Stomach smooth muscle (tissue), 2 donors: ENCODE data around the gene LINC01488.

Source experiments
- H3K27ac ChIP-seq: one replicate; pipeline ENCODE4 v1.7.0; 2013; ENCODE audit warnings: mild to moderate bottlenecking, low read length, inconsistent platforms
- H3K27me3 ChIP-seq, 2 donors: one replicate each; pipeline ENCODE4 v1.7.0; 2013; ENCODE audit warnings: low read length in 2 of 2; ENCODE audit not compliant: insufficient read depth in 2 of 2, control insufficient read depth in 1 of 2
- H3K36me3 ChIP-seq, 2 donors: one replicate each; pipeline ENCODE4 v1.7.0; 2013; ENCODE audit warnings: low read length in 2 of 2; ENCODE audit not compliant: control insufficient read depth in 2 of 2, insufficient read depth in 2 of 2
- H3K4me1 ChIP-seq: one replicate; pipeline ENCODE4 v1.7.0; 2013; ENCODE audit warnings: low read length; ENCODE audit not compliant: control insufficient read depth, insufficient read depth
- H3K4me3 ChIP-seq, 2 donors: one replicate each; pipeline ENCODE4 v1.7.0; 2013; ENCODE audit warnings: low read length in 2 of 2
- H3K9ac ChIP-seq, 2 donors: one replicate each; pipeline ENCODE4 v1.7.0; 2013; ENCODE audit warnings: low read length in 2 of 2, mild to moderate bottlenecking in 1 of 2
- H3K9me3 ChIP-seq, 2 donors: one replicate each; pipeline ENCODE4 v1.7.0; 2013; ENCODE audit warnings: low read length in 2 of 2; ENCODE audit not compliant: control insufficient read depth in 2 of 2
- donor health status: healthy.
- donor health status: Pancreatic carcinoma.

Gene LINC01488

DNA sequence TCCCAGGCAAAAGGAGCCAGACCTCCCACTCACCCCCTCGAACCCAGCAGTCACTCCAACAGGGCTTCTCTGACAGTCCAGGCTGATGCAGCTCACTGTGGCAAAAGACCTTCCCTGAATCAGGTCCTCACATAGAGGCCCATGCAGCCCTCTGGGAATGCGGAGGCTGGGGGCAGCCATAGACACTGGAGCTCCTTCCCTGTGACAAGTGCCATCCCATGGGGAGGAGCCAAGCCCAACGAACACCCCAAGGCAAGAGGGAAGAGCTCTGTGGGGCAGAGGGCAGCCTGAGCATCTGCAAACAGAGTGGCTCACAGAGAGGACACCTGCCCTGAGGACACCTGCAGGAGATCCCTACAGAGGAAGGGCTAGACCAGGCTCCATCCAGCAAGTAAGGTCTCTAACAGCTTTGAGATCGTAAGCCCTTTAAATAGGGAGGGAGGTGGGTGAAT, at the start of gene LINC01488:
Gene LINC01488 (plus strand): TSS at position 271 of the 452 bp plus-strand sequence.
- Histone ChIP-seq H3K4me1 (peaks cover 6% of the 10 kb centered on the region), H3K4me3 (no peak within 1 kb of the TSS), H3K9ac (no peak within 1 kb of the TSS), H3K36me3 (no peaks in the 10 kb centered on the region), H3K27ac (no peak within 1 kb of the TSS), H3K27me3 (no peaks in the 10 kb centered on the region), H3K9me3 (no peaks in the 10 kb centered on the region)

DNA sequence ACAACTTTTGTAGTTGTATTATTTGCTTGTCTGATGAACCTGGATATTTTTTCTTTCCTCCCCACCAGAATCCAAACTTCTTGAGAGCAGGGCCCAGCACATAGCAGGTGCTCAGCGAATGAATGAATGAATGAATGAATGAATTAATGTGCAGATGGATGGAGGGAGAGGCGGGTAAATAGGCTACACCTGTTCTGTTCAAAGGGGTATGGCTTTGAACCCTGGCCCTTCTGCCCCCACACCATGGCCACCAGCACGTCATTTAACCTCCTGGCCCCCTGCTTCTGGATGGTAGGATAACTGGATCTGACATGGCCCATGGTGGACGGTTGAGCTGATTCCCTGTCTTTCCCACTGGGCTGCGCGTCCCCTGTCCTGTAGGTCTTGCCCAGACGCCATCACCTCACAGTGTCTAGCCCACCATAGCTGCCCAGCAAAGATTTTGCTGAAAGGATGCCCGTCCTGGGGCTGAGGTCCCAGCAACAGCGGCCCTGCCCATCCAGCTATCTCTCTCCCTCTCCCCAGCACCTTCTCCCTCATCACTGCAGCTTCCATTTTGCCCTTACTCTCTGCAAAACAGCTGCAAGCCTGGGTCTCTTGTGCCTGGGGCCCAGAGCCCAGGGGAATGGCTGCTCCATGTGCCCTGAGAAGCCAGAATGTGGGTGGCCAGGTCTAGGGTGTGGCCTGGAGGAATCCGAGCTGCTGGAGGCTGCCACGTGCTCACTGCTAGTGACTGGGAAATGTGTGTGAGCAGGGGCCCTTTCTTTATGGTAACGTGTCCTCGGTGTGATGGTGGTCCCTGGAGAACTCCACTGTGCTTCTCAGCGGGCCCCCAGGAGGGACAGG, 49.3 kb upstream of the LINC01488 start:
- peaks cover 4 to 5% of the 10 kb centered on the region in 2 donors for H3K27me3 ChIP-seq
- no peak overlapping the region for H3K4me3 ChIP-seq
- H3K27ac ChIP-seq, result no peak overlapping the region
- H3K4me1 ChIP-seq, result no peaks in the 10 kb centered on the region
- no peaks in the 10 kb centered on the region for H3K9me3 ChIP-seq
- H3K9ac ChIP-seq, result no peak overlapping the region
- H3K36me3 ChIP-seq, result no peaks in the 10 kb centered on the region

DNA sequence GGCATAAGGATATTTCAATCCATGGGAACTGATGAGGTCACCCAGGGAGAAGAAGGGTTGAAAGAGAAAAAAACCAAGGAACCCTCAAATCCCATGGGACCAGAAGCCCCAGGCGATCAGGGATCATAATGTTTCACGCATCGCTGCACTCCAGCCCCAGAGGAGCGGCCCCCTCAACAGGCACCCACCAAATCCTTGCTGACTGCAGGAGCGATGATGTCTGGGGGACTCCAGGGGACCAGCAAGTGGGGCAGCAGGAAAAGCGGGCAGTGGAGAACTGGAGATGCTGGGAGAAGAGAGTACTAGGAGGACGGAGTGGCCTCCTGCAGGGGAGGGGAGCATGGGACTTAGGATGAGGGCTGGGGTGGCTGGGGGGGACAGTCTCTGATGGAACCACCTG, 47.7 kb upstream of the LINC01488 start:
- no peaks in the 10 kb centered on the region for H3K4me1 ChIP-seq
- H3K4me3 ChIP-seq, result no peak overlapping the region
- H3K36me3 ChIP-seq, result no peaks in the 10 kb centered on the region
- no peaks in the 10 kb centered on the region for H3K27me3 ChIP-seq
- H3K9ac ChIP-seq, result no peak overlapping the region
- no peak overlapping the region for H3K27ac ChIP-seq
- no peaks in the 10 kb centered on the region for H3K9me3 ChIP-seq

DNA sequence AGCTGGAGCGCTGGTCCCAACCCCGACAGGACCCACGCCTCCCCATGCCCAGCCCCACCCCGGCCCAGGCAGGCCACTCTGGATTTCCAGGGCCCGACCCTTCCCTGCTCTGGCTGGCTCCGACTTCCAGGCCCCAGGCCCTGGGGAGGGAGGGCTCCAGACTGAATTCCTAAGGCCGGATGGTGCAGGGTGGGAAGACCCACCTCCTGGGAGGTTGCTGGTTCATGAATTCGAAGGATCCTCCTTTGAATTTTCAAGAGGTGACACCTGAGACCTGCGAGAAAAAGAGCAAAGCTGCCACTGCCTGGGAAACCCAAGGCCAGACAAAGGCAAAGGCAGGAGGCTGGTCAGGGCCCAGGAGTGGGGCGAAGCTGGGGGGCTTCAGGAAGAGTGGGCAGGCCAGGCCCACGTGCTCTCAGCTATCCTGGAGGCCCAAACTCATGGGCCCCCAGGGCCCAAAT, 47.0 kb upstream of the LINC01488 start:
- no peak overlapping the region for H3K9ac ChIP-seq
- no peaks in the 10 kb centered on the region for H3K4me1 ChIP-seq

DNA sequence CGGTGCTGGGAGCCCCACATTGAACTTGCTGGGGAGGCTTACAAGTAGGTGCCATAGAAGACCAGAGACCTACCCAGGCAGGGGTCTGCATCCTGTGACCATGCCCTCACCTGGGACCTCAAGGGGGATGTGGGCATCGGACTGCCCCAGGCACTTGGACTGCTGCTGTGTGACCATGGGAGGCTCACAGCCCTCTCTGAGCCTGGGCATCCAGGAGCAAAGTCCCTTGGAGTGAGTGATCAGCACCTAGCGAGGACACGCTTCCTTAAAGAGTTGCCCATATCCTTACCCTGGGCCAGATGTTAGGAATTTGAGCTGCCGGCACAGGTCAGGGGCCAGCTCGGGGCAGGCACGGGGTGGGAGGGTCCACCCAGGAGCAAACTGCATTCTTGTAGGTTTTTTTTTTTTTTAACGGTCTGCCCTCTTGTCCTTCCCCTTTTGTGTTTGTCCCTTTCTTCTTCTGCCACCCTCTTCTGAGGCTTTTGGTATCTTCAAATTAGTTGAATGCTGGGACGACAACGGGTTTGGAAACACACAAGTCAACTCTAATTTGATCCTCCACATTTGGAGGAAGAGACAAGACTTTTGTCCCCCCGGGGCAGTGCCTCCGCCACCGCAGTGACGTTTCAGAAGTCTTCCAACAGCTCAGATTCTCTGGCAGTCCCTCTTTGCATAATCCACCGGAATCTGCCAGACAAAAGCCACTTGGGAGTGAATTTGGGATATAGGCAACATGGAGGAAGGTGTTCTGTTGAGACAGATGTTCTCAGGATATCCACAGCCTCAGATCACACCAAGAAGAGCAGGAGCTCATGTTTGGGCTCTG, 46.1 kb upstream of the LINC01488 start:
- Histone ChIP-seq H3K36me3 (no peaks in the 10 kb centered on the region), H3K27me3 (no peaks in the 10 kb centered on the region), H3K4me3 (no peak overlapping the region), H3K4me1 (no peaks in the 10 kb centered on the region), H3K27ac (no peak overlapping the region), H3K9ac (no peak overlapping the region), H3K9me3 (no peaks in the 10 kb centered on the region)

More for the DNA sequence above, 47.0 kb upstream of the LINC01488 start:
- no peaks in the 10 kb centered on the region for H3K27me3 ChIP-seq
- H3K27ac ChIP-seq, result no peak overlapping the region
- H3K4me3 ChIP-seq, result no peak overlapping the region
- H3K9me3 ChIP-seq, result no peaks in the 10 kb centered on the region
- no peaks in the 10 kb centered on the region for H3K36me3 ChIP-seq

DNA sequence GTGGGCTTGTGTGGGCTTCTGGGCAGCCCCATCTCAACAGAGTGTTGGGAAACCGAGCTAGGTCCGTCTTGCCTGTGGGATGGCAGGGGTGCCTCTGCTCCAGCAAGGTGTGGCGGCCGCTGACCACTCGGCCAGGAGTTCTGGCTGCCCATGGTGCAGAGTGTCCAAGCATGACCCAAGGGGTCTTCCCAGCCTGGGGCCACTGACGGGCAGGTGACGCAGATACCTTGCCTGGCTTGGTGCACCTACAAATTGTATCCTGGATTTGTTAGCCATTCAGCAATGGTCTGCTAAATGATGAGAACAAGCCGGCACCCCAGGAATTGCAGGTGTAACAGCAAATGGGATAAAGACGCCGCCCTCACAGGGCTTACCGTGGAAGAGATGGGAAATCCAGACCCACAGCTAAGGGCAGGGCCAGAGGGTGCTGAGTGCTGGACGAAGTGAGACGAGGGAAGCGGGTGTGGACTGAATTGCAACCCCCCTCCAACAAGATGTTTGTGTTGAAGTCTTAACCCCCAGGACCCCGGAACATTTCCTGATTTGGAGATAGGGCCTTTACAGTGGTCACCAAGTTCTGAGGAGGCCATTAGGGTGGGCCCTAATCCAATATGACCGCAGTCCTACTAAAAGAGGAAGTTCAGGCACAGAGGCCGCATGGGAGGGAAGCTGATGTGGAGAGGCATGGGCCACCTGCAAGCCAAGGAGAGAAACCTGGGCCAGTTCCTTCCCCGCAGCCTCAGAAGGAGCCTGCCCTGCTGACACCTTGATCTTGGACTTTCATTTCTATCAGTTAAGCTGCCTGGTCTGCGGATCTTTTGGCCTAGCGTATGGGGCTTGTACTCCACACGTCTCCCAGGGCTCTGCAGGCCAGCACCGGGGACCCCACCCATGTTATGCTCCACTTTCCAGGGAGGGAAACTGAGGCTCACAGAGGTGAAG, 45.2 kb upstream of the LINC01488 start:
- Histone ChIP-seq H3K9ac (no peak overlapping the region), H3K4me1 (no peaks in the 10 kb centered on the region), H3K27ac (no peak overlapping the region), H3K9me3 (no peaks in the 10 kb centered on the region), H3K4me3 (no peak overlapping the region), H3K36me3 (no peaks in the 10 kb centered on the region), H3K27me3 (no peaks in the 10 kb centered on the region)

DNA sequence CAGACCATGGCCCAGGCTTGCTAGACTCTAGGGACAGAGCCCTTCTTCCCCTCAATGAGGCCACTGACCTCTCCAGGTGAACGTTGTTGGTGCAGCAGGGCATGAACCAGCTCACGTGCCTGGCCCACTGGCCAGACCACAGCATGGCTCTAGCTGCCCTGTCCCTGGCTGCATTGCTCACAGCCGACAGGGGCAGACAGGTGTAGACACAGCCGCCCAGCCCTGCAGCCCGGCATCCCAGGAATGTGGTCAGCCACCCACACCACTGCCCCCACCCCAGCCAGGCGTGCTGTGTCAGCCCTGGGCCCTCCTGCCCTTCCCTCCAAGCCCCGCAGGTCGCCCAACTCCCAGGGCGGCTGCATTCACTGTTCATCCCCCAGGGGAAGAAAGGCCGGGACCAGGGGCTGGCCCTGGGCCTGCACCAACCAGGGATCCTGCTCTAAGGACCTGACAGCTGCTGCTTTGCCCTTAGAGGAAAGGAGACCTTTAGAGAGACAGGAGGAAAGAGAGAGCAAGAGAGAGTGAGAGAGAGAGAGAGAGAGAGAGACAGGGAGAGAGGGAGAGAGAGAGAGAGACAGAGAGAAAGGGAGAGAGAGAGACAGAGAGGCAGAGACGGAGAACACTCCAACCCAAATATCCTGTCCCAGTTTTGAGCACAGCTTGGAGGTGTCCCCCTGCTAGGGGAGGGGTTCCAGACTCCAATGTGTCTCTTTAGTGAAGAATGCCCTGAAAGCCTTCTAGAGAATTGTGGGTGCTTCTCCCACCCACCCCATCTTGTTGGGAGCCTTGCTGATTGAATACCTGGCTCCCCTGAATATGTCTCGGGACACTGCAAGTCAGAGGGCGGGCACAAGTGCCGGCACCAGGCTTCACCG, 44.2 kb upstream of the LINC01488 start:
- H3K4me3 ChIP-seq, result no peak overlapping the region
- no peaks in the 10 kb centered on the region for H3K4me1 ChIP-seq
- H3K9me3 ChIP-seq, result no peaks in the 10 kb centered on the region
- H3K36me3 ChIP-seq, result no peaks in the 10 kb centered on the region
- H3K27ac ChIP-seq, result no peak overlapping the region
- H3K27me3 ChIP-seq, result no peaks in the 10 kb centered on the region
- no peak overlapping the region for H3K9ac ChIP-seq

DNA sequence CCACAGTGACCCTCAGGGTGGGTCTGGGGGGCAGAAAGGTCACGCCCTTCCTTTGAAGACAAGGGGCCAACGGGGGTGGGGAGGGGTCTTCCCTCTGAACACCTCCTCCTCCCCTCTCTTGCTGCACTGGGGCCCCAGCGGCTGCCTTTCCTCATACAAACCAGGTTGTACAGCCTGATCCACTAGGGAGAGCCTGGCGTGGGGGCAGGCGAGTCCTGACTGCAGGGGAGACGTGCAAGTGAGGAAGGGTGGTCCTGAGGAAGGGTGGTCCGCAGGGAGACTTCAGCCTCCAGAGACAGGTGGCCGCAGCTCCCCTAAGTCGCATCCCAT, 43.6 kb upstream of the LINC01488 start:
- no peaks in the 10 kb centered on the region for H3K27me3 ChIP-seq
- H3K27ac ChIP-seq, result no peak overlapping the region
- H3K4me1 ChIP-seq, result peaks cover 3% of the 10 kb centered on the region

DNA sequence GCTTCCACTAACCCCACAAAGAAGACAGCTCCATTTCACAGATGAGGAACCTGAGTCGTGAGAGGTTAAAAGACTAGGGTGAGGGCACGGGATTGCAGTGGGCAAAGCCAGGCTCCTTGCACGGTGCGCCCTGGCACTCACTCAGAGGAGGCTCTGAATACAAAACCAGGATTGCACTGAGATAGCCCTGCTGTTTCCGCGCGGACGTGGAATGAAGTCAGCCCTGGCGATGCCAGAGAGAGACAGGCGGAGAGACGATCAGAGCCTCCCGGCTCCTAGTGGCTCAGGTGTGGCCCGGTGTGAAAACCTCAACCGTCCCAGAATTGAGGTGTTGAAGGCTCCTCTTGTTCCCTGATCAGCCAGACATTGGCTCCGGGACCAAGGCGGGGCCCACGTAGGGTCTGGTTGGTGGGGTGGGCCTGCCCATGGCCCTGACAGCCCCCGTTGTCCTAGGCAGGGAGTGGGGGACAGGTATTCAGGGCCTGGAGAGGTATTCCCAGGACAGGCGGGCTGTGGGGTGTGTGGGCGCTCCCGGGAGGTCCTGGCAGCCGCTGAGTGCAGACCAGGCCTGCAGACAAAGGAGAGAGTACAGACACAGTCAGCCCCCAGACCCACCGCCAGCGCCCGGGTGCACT, 43.1 kb upstream of the LINC01488 start:
- H3K4me1 ChIP-seq, result peaks cover 8% of the 10 kb centered on the region
- H3K36me3 ChIP-seq, result no peaks in the 10 kb centered on the region
- H3K27me3 ChIP-seq, result no peaks in the 10 kb centered on the region
- no peak overlapping the region for H3K9ac ChIP-seq
- H3K9me3 ChIP-seq, result no peaks in the 10 kb centered on the region
- H3K27ac ChIP-seq, result no peak overlapping the region
- H3K4me3 ChIP-seq, result no peak overlapping the region

More for the DNA sequence above, 43.6 kb upstream of the LINC01488 start:
- H3K4me3 ChIP-seq, result no peak overlapping the region
- no peaks in the 10 kb centered on the region for H3K9me3 ChIP-seq
- H3K36me3 ChIP-seq, result no peaks in the 10 kb centered on the region
- H3K9ac ChIP-seq, result no peak overlapping the region
